K562 (cell line): ENCODE results near the gene ERN1. TPM values are rescaled to one million over a fixed set of nuclear protein-coding genes. Genes with fewer than 3 reads are reported as not detected.

ENCODE experiments used
- ATAC-seq: fragments of 200-7000 bp; cut with Tn5 transposase; 3 replicates; pipeline ENCODE4 v1.9.1; 2020; ENCODE audit warnings: moderate library complexity
- BruUV-seq: library from RNA; stranded (reverse); fragments of 400-500 nt; replicated peaks from 2 replicates; lab custom pipeline; 2021; lab: Mats Ljungman, UMichigan
- CTCF ChIA-PET: fragments of 300-600 bp; formaldehyde crosslinking; extraction: SDS; loops from one replicate; lab custom pipeline; 2021; ENCODE audit warnings: low intra/inter-chr PET ratio; lab: Yijun Ruan, JAX
- POLR2A ChIA-PET: fragments of 300-600, 350-650 bp; sonication (Branson Sonifier 250); formaldehyde crosslinking; extraction: SDS; loops from one replicate; lab custom pipeline; 2021; ENCODE audit warnings: antibody characterized with exemption, inconsistent platforms; lab: Yijun Ruan, JAX
- DNase-seq, 4 experiments: peaks; one replicate each; pipeline versions ENCODE4 v3.0.0 to v3.0.0-alpha.2; 2011 to 2018; ENCODE audit warnings: low spot score in 3 of 4, mixed read lengths in 3 of 4; ENCODE audit errors: extremely low read depth in 1 of 4
- FAIRE-seq: peaks from 2 replicates; lab custom pipeline; 2011; peaks lifted over from hg19 to GRCh38; lab: Jason Lieb, UNC
- H2AFZ ChIP-seq: 2 replicates; pipeline ENCODE4 v1.6.0; 2011; ENCODE audit warnings: low read depth, low read length, control low read depth, inconsistent platforms
- H3K27ac ChIP-seq: fragments of 200-600 bp; 3 replicates; pipeline ENCODE4 v1.8.0; 2011; ENCODE audit warnings: low read depth, mild to moderate bottlenecking, control low read depth, inconsistent platforms, low read length, moderate library complexity, mixed read lengths; ENCODE audit errors: extremely low read depth
- H3K27me3 ChIP-seq, 2 experiments: fragments of 300-600 bp in 1 of 2; 2 replicates in 1 of 2; 3 replicates in 1 of 2; pipeline versions ENCODE4 v1.6.0 to v1.8.0; 2011; ENCODE audit warnings: inconsistent platforms in 2 of 2, low read length in 2 of 2, mild to moderate bottlenecking in 1 of 2, mixed read lengths in 1 of 2, moderate library complexity in 1 of 2; ENCODE audit not compliant: control insufficient read depth in 2 of 2, insufficient read depth in 2 of 2
- H3K36me3 ChIP-seq: fragments of 300-600 bp; 3 replicates; pipeline ENCODE4 v1.8.0; 2011; ENCODE audit warnings: mild to moderate bottlenecking, low read length, inconsistent platforms; ENCODE audit not compliant: control insufficient read depth, insufficient read depth
- H3K4me1 ChIP-seq, 2 experiments: fragments of 200-600 bp in 1 of 2; replicated peaks in 1 of 2; 2 replicates in 1 of 2; 3 replicates in 1 of 2; pipeline versions ENCODE4 v1.5.1 to v1.8.0; 2011; ENCODE audit warnings: inconsistent platforms in 2 of 2, low read length in 2 of 2, mild to moderate bottlenecking in 1 of 2, mixed read lengths in 1 of 2, moderate library complexity in 1 of 2; ENCODE audit not compliant: control insufficient read depth in 2 of 2, insufficient read depth in 2 of 2
- H3K4me2 ChIP-seq: 2 replicates; pipeline ENCODE4 v1.6.1; 2011; ENCODE audit warnings: low read length, control low read depth, inconsistent platforms, mixed read lengths; ENCODE audit not compliant: insufficient read depth
- H3K4me3 ChIP-seq: fragments of 200-600 bp; sonication (generic), shearing (Covaris generic); 2 replicates; pipeline ENCODE4 v1.5.1; 2016; ENCODE audit warnings: control low read depth, inconsistent platforms
- H3K79me2 ChIP-seq: fragments of 200-600 bp; 3 replicates; pipeline ENCODE4 v1.8.0; 2011; ENCODE audit warnings: low read length, inconsistent platforms; ENCODE audit not compliant: control insufficient read depth, insufficient read depth
- H3K9ac ChIP-seq, 2 experiments: 2 replicates each; pipeline versions ENCODE4 v1.6.0 to v1.6.1; 2011; ENCODE audit warnings: low read depth in 2 of 2, low read length in 2 of 2, control low read depth in 1 of 2, inconsistent platforms in 1 of 2, mild to moderate bottlenecking in 1 of 2, mixed read lengths in 1 of 2; ENCODE audit not compliant: insufficient read depth in 1 of 2
- H3K9me1 ChIP-seq: one replicate; pipeline ENCODE4 v1.6.0; 2011; ENCODE audit warnings: inconsistent platforms, mild to moderate bottlenecking, low read length, moderate library complexity; ENCODE audit not compliant: control insufficient read depth, insufficient read depth
- H3K9me3 ChIP-seq: replicated peaks from 2 replicates; pipeline ENCODE4 v1.5.1; 2011; ENCODE audit warnings: low read depth, low read length, inconsistent platforms; ENCODE audit not compliant: control insufficient read depth, insufficient read depth
- H4K20me1 ChIP-seq: replicated peaks from 2 replicates; pipeline ENCODE4 v1.6.1; 2011; ENCODE audit warnings: low read length, inconsistent platforms, mixed read lengths; ENCODE audit not compliant: control insufficient read depth, insufficient read depth
- CEBPG ChIP-seq, 3 experiments: fragments of 200-800 bp in 1 of 3; sonication (Bioruptor generic) in 1 of 3; sonication (generic) in 1 of 3; formaldehyde crosslinking in 1 of 3; IDR thresholded peaks in 2 of 3; conservative IDR thresholded peaks in 1 of 3; 2 replicates each; pipeline versions ENCODE4 v1.6.1 to v1.8.0; 2016 to 2022; ENCODE audit warnings: missing compliant biosample characterization in 2 of 3, missing genetic modification characterization in 2 of 3, mild to moderate bottlenecking in 1 of 3, missing genetic modification reagents in 1 of 3
- POLR2B ChIP-seq: fragments of 450-650 bp; IDR thresholded peaks from 2 replicates; pipeline ENCODE4 v1.6.1; 2018; ENCODE audit warnings: low read depth; ENCODE audit not compliant: partially characterized antibody
- RB1 ChIP-seq: fragments of 450-650 bp; IDR thresholded peaks from 2 replicates; pipeline ENCODE4 v1.6.1; 2017; ENCODE audit warnings: low read depth, mild to moderate bottlenecking
- ZBTB11 ChIP-seq, 3 experiments: fragments of 200-800 bp in 1 of 3; fragments of 250-450 bp in 1 of 3; fragments of 450-650 bp in 1 of 3; sonication (Bioruptor Pico) in 1 of 3; sonication (Bioruptor generic) in 1 of 3; formaldehyde crosslinking in 1 of 3; IDR thresholded peaks; 2 replicates each; pipeline versions ENCODE4 v1.6.1 to v1.8.0; 2016 to 2022; ENCODE audit warnings: mild to moderate bottlenecking in 2 of 3, missing genetic modification characterization in 2 of 3, missing compliant biosample characterization in 1 of 3, moderate library complexity in 1 of 3
- ZNF224 ChIP-seq: sonication (generic); formaldehyde crosslinking; IDR thresholded peaks from 2 replicates; pipeline ENCODE4 v1.8.0; 2022; ENCODE audit warnings: mild to moderate bottlenecking, missing genetic modification reagents
- WGBS: fragments of 100-300 bp; shearing (Covaris generic); methylation state at CpG from one replicate; pipeline ENCODE4 v1.1.6; 2016; ENCODE audit warnings: low coverage, mixed read lengths; ENCODE audit not compliant: insufficient coverage; ENCODE audit errors: missing lambda C conversion rate; 5-methylcytosine and 5-hydroxymethylcytosine counted together
- in situ Hi-C: fragments of 300-500 bp; cut with MboI; formaldehyde crosslinking; loops from 4 replicates; pipeline ENCODE4 v1.15.0; 2018; ENCODE audit warnings: inconsistent platforms, mixed read lengths
- intact Hi-C: fragments of 100-400 bp; cut with micrococcal nuclease; formaldehyde crosslinking; loops from 2 replicates; pipeline ENCODE4 v1.14.2; 2022
- polyA plus RNA-seq, 8 experiments: library from polyadenylated mRNA; depleted of rRNA in 4 of 8; stranded (reverse) in 5 of 8; unstranded in 3 of 8; fragments of >200 nt; fragmentation: Nextera tagmentation in 2 of 8; fragmentation: Illumina TruSeq in 1 of 8; extraction: Ambion mirVana in 2 of 8; extraction: Trizol in 1 of 8; gene quantifications; 2 replicates each; pipeline versions ENCODE4 v1.2.1 to v1.2.3, GENCODE V29; 2011 to 2014; ENCODE audit warnings: inconsistent platforms in 1 of 8, missing spikeins in 1 of 8
- total RNA-seq, 7 experiments: library from RNA; depleted of rRNA in 6 of 7; stranded (reverse); fragments of >200 nt in 6 of 7; fragmentation: Illumina TruSeq in 2 of 7; extraction: Trizol in 2 of 7; gene quantifications; 2 replicates each; pipeline versions ENCODE4 v1.2.1 to v1.2.3, GENCODE V29; 2011 to 2021; ENCODE audit warnings: low replicate concordance in 1 of 7

ERN1 gene
- total and polyA plus RNA-seq, 9 of the 15 experiments (the other 6 are each of a cell fraction or from before 2014, with no cell fraction given) = 2.1 to 22.5 (median 7.3) TPM

GRCh38 chr17:64148699-64149098 lies 18.8 kb upstream of the ERN1 start:
- no peaks in the 10 kb centered on the region for H4K20me1 ChIP-seq
- TF ChIP-seq CEBPG (CRISPR knock-in tag; IDR thresholded peaks at IDR 0.05) (peak; percentile 52; the same call in 1 of the 2 replicates), CEBPG (tag; conservative IDR thresholded peaks at IDR 0.05 in 1 of 2, IDR thresholded peaks at IDR 0.05 in 1 of 2) (no peak), RB1 (no peak), POLR2B (no peak), ZNF224 (CRISPR knock-in tag) (no peak), ZBTB11 (CRISPR knock-in tag; IDR thresholded peaks at IDR 0.05) (peak in 1 of 3 experiments; percentile 27; a peak in 1 of 6 replicates)
- H3K27me3 ChIP-seq = no peaks in the 10 kb centered on the region
- H3K4me1 ChIP-seq = peaks cover 9 to 22% of the 10 kb centered on the region in 2 experiments; a peak in 4 of 5 replicates
- peaks cover 25% of the 10 kb centered on the region for H3K79me2 ChIP-seq
- intact Hi-C loops (loop anchor here (5.0 to 10.0 kb wide), 2 partner anchors 114 to 374 kb away; partner anchors contain the start of genes CCDC47, DDX42 and TEX2), in situ Hi-C loops (no loop called here)
- H3K4me3 ChIP-seq = no peak overlapping the region
- no TSS peak for BruUV-seq
- no peak overlapping the region for H3K4me2 ChIP-seq
- no peak overlapping the region for H2AFZ ChIP-seq
- DNase-seq = no peak
- H3K27ac ChIP-seq = no peak overlapping the region
- WGBS = 88% methylated on average over 4 of the region's 4 CpGs
- ChIA-PET POLR2A (interaction anchor here (0.6 to 4.4 kb wide), 8 partner anchors 16 to 1511 kb away, joined by 3 to 35 read pairs (median 4); no protein-coding TSS in a partner anchor), CTCF (no interaction called here)
- H3K9ac ChIP-seq = no peak overlapping the region
- no peaks in the 10 kb centered on the region for H3K9me3 ChIP-seq
- H3K9me1 ChIP-seq = no peaks in the 10 kb centered on the region
- no peak for FAIRE-seq
- peaks cover 73% of the 10 kb centered on the region for H3K36me3 ChIP-seq
- ATAC-seq = no peak
